ENCODE results near the gene RAP1B.

DNA sequence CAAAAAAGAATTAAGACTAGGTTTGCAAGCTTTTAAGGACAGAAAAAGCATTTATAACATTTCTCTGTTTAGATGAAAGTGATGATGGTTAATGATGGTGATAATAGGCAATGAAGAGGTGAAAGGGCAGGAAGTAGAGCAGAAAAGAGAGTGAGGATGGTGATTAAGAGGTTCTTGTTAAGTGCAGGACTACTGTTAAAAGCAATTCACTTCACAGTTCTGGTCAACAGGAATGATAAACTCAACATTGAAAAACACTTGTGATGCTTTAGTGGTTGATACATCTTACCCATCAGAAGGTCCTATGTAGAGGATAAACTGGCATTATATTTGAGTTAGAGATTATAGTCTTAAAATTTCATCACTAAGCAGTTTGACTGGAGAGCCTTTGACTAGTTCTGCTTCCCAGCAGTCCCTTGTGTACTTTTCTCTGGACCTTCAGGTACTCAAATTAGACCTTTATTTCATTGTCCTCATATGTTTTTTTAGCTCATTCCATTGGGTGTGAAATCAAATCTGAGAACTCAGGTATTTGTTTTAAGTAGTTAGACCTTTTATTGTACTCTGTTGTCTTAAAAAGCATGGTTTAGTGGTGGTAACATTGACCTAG, 10.9 kb downstream of the RAP1B start:
- TF ChIP-seq POLR2AphosphoS5 (IDR thresholded peaks at IDR 0.05; ENCODE audit: borderline replicate concordance, low read depth, low read length) (no peak), EZH2 (IDR thresholded peaks at IDR 0.05) (no peak), FOXP2 (optimal IDR thresholded peaks at IDR 0.05; ENCODE audit: control extremely low read depth, extremely low read length, insufficient read depth) (no peak)

All from SK-N-MC (cell line).